CD4-positive, alpha-beta T cell (primary cell): ENCODE measurements around the gene DOHH. TPM values are rescaled to one million over a fixed set of nuclear protein-coding genes. Genes with fewer than 3 reads are reported as not detected.

Source experiments
- ATAC-seq: fragments of 200-7000 bp; cut with Tn5 transposase; one replicate; pipeline ENCODE4 v1.10.0; 2022; ENCODE audit warnings: mild to moderate bottlenecking; ENCODE audit not compliant: poor library complexity
- CTCF ChIA-PET: fragments of 350-600 bp; sonication (Branson Sonifier 250); formaldehyde crosslinking; loops from one replicate; lab custom pipeline; 2021; ENCODE audit warnings: antibody characterized with exemption, inconsistent platforms; lab: Charles Lee
- POLR2A ChIA-PET: fragments of 350-600 bp; sonication (Branson Sonifier 250); formaldehyde crosslinking; loops from one replicate; lab custom pipeline; 2021; ENCODE audit warnings: antibody characterized with exemption, inconsistent platforms; lab: Charles Lee
- DNase-seq, 14 experiments: peaks; one replicate each; pipeline ENCODE4 v3.0.0-alpha.2; 2013 to 2020; ENCODE audit warnings: mixed read lengths in 2 of 14
- H3K27ac ChIP-seq, 2 donors: one replicate each; pipeline versions ENCODE4 v1.5.1 to v1.7.0; 2013; ENCODE audit warnings: low read length in 2 of 2, low read depth in 1 of 2, mild to moderate bottlenecking in 1 of 2
- H3K27me3 ChIP-seq, 2 experiments: 1 replicate in 1 of 2; 2 replicates in 1 of 2; pipeline versions ENCODE4 v1.6.1 to v1.7.0; 2013; ENCODE audit warnings: low read length in 2 of 2, control low read depth in 1 of 2, mild to moderate bottlenecking in 1 of 2, moderate library complexity in 1 of 2; ENCODE audit not compliant: insufficient read depth in 2 of 2, control insufficient read depth in 1 of 2
- H3K36me3 ChIP-seq: one replicate; pipeline ENCODE4 v1.6.1; 2013; ENCODE audit warnings: low read length, control low read depth; ENCODE audit not compliant: insufficient read depth
- H3K4me1 ChIP-seq: one replicate; pipeline ENCODE4 v1.6.1; 2013; ENCODE audit warnings: low read length, control low read depth; ENCODE audit not compliant: insufficient read depth
- H3K4me3 ChIP-seq: one replicate; pipeline ENCODE4 v1.5.1; 2013; ENCODE audit warnings: mild to moderate bottlenecking, low read length, moderate library complexity
- H3K9me3 ChIP-seq, 2 experiments: 1 replicate in 1 of 2; 2 replicates in 1 of 2; pipeline versions ENCODE4 v1.6.1 to v1.7.0; 2013; ENCODE audit warnings: low read length in 2 of 2, mild to moderate bottlenecking in 2 of 2, control low read depth in 1 of 2, moderate library complexity in 1 of 2; ENCODE audit not compliant: control insufficient read depth in 1 of 2, insufficient read depth in 1 of 2
- H3K27ac Mint-ChIP-seq: one replicate; pipeline ENCODE4 v1.8.0; 2020; ENCODE audit warnings: mixed read lengths
- H3K27me3 Mint-ChIP-seq: one replicate; pipeline ENCODE4 v1.8.0; 2021; ENCODE audit warnings: mixed read lengths
- H3K36me3 Mint-ChIP-seq: one replicate; pipeline ENCODE4 v1.8.0; 2021; ENCODE audit warnings: low read depth, mixed read lengths
- H3K4me1 Mint-ChIP-seq: one replicate; pipeline ENCODE4 v1.8.0; 2021; ENCODE audit warnings: low read depth, mixed read lengths
- H3K4me3 Mint-ChIP-seq: one replicate; pipeline ENCODE4 v1.8.0; 2020; ENCODE audit warnings: mild to moderate bottlenecking, mixed read lengths
- H3K9me3 Mint-ChIP-seq: one replicate; pipeline ENCODE4 v1.8.0; 2020; ENCODE audit warnings: mixed read lengths
- intact Hi-C, 2 experiments: fragments of 100-400 bp; cut with DNase I in 1 of 2; cut with micrococcal nuclease in 1 of 2; formaldehyde crosslinking; loops; one replicate each; pipeline versions ENCODE4 v1.15.1 to v1.9.0; 2023 to 2025; cut with DNase I, micrococcal nuclease
- total RNA-seq, 174 experiments: library from RNA in 2 of 174; stranded (reverse) in 2 of 174; gene quantifications; one replicate each; pipeline ENCODE4 v1.2.3 and lab custom pipeline; 2021 to 2026
- TF ChIP-seq, protein P1 (sequence below): fragments of 200-600 bp; IDR thresholded peaks from one replicate; pipeline ENCODE4 v1.8.0; 2022; ENCODE audit warnings: antibody characterized with exemption, mild to moderate bottlenecking

Gene DOHH
- total RNA-seq, 2 experiments from 2014 or later: 3.9 to 4.7 TPM

DNA sequence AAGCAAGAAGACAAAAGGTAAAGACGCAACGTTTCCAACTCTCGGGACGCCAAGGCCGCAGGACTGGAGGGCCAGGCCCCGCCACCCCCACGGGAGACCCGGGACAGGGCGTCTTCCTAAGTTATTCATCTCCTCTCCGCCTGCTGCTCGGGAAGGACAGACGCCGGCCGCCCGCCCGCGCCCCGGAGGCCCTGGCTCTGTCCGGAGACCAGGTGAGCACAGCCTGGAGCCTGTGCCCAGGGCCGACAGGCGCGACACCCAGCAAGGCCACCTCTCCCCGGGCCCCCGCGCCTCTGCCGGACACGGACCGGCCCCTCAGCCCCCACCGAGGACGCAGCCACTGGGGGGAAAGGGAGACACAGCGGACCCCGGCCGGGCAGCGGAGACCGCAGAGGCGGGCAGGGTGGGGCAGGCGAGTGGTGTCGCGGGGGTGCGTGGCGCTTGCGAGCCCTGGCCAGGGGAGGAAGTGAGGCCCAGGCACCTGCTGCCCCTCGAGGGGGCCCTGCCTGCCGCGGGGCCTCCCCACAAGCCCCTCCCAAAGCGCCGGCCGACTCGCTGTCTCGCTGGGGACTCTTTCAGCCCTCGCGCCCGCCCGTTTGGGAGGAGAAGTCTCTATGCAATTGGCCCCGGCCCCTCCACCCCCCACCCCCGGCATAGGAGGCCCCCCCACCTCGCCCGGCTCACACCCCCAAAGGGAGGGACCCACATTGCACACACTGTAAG lies 37.3 kb downstream of the DOHH start:
- ChIA-PET POLR2A (no interaction called here), CTCF (no interaction called here)
- TF ChIP-seq, protein P1, sequence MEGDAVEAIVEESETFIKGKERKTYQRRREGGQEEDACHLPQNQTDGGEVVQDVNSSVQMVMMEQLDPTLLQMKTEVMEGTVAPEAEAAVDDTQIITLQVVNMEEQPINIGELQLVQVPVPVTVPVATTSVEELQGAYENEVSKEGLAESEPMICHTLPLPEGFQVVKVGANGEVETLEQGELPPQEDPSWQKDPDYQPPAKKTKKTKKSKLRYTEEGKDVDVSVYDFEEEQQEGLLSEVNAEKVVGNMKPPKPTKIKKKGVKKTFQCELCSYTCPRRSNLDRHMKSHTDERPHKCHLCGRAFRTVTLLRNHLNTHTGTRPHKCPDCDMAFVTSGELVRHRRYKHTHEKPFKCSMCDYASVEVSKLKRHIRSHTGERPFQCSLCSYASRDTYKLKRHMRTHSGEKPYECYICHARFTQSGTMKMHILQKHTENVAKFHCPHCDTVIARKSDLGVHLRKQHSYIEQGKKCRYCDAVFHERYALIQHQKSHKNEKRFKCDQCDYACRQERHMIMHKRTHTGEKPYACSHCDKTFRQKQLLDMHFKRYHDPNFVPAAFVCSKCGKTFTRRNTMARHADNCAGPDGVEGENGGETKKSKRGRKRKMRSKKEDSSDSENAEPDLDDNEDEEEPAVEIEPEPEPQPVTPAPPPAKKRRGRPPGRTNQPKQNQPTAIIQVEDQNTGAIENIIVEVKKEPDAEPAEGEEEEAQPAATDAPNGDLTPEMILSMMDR: no peak
- H3K27me3 Mint-ChIP-seq: no peaks in the 10 kb centered on the region
- peaks cover 4% of the 10 kb centered on the region for H3K36me3 ChIP-seq
- H3K27ac ChIP-seq: no peak overlapping the region
- peaks cover 7% of the 10 kb centered on the region for H3K4me1 ChIP-seq
- H3K4me3 ChIP-seq: no peak overlapping the region
- no peak for ATAC-seq
- DNase-seq: no peak
- no peak overlapping the region for H3K4me3 Mint-ChIP-seq
- H3K9me3 ChIP-seq: no peaks in the 10 kb centered on the region
- H3K36me3 Mint-ChIP-seq: peaks cover 13% of the 10 kb centered on the region
- H3K4me1 Mint-ChIP-seq: no peaks in the 10 kb centered on the region
- no peaks in the 10 kb centered on the region for H3K9me3 Mint-ChIP-seq
- intact Hi-C loops: no loop called here
- H3K27me3 ChIP-seq: no peaks in the 10 kb centered on the region
- H3K27ac Mint-ChIP-seq: no peak overlapping the region

DNA sequence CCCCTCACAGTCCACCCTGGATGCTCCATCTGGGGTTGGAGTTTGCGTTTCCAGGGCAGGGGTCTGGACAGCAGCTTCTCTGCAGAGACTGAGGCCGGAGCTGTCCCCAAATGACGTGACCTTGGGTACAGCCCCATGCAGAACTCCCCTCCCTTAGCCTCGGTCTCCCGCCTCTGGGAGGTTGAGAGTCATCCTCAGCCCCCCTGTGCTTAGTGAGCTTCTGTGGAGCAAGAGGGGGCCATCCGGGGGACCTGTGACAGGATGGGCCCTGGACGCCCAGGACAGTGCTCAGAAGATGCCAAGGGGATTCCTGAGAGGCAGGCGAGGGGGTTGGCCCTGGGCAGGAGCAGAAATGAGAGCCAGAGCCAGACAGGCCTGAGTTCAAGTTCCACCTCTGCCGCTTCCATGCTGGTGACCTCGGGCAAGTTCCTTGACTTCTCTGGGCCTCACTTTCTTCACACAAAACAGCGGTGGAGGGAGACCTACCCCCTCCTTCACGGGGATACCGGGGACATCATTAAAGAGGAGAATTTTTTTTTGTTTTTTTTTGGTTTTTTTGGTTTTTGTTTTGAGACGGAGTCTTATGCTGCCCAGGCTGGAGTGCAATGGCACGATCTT lies 40.4 kb downstream of the DOHH start:
- H3K4me3 Mint-ChIP-seq: no peak overlapping the region
- no peaks in the 10 kb centered on the region for H3K27me3 Mint-ChIP-seq
- TF ChIP-seq, protein P1: no peak
- ChIA-PET POLR2A (no interaction called here), CTCF (no interaction called here)
- intact Hi-C loops: no loop called here
- H3K27ac ChIP-seq: no peak overlapping the region
- peaks cover 7% of the 10 kb centered on the region for H3K4me1 ChIP-seq
- H3K4me1 Mint-ChIP-seq: no peaks in the 10 kb centered on the region
- H3K9me3 ChIP-seq: no peaks in the 10 kb centered on the region
- DNase-seq (no peak), ATAC-seq (no peak)
- H3K27ac Mint-ChIP-seq: no peak overlapping the region
- H3K27me3 ChIP-seq: no peaks in the 10 kb centered on the region
- H3K36me3 Mint-ChIP-seq: peaks cover 9% of the 10 kb centered on the region
- no peak overlapping the region for H3K4me3 ChIP-seq
- H3K36me3 ChIP-seq: peaks cover 17% of the 10 kb centered on the region
- H3K9me3 Mint-ChIP-seq: no peaks in the 10 kb centered on the region

DNA sequence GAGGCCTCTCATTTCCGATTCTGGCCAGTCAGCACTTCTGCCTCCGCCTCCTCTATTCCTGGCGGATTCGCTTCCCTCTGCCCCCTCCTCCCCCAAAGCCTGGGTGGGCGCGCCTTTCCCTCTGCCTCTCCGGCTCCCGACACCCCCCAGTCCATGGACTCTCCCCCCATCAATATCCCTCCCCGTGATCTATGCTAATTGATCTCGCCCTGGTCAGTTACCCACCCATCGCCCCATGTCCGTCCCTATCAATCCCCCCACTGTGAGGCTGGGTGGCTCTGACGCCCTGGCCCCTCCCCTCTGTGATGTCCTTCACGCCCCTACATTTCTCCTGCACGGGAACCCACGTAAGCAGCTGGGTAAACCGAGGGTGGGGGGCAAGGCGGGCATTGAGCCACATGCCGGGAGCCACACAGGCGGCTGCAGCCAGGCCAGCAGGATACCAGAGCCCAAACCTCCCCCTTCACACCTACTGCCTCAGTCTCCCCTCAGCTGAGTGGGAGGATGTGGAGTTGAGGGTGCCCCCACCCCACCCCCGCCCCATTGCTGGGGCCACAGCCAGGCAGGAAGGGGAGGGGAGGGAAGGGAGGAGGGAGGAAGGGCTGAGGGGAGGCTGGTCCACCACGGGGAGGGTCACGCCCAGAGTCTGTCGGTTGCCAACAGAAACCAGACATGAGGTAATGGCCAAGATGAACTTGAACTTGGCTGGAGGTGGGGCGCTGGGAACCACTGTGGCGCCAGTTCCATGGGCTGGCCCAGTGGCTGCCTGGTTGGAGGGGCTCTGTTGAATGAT lies 41.2 kb downstream of the DOHH start:
- no peak overlapping the region for H3K4me3 Mint-ChIP-seq
- CTCF ChIA-PET: no interaction called here
- H3K4me3 ChIP-seq: no peak overlapping the region
- DNase-seq (no peak), ATAC-seq (no peak)
- H3K27me3 Mint-ChIP-seq: no peaks in the 10 kb centered on the region
- H3K9me3 Mint-ChIP-seq: no peaks in the 10 kb centered on the region
- H3K36me3 ChIP-seq: peaks cover 25% of the 10 kb centered on the region
- peaks cover 9% of the 10 kb centered on the region for H3K36me3 Mint-ChIP-seq
- POLR2A ChIA-PET: no interaction called here
- intact Hi-C loops: no loop called here
- TF ChIP-seq, protein P1: no peak
- no peaks in the 10 kb centered on the region for H3K4me1 Mint-ChIP-seq
- no peak overlapping the region for H3K27ac Mint-ChIP-seq
- peaks cover 7% of the 10 kb centered on the region for H3K4me1 ChIP-seq
- no peak overlapping the region for H3K27ac ChIP-seq
- H3K9me3 ChIP-seq: no peaks in the 10 kb centered on the region
- H3K27me3 ChIP-seq: no peaks in the 10 kb centered on the region
